Adrenal gland (tissue), 5 donors: ENCODE data around the gene CFAP47.

Experiments used
- POLR2A ChIP-seq, 2 donors: fragments of 450-650 bp; IDR thresholded peaks; one replicate each; pipeline ENCODE4 v1.6.1; 2017; ENCODE audit warnings: antibody characterized with exemption in 2 of 2, mild to moderate bottlenecking in 2 of 2, moderate library complexity in 1 of 2
- TF ChIP-seq, protein P1 (sequence below), 6 experiments: fragments of 450-650 bp in 4 of 6; fragments of 200-600 bp in 2 of 6; sonication (generic) in 1 of 6; IDR thresholded peaks; 1 replicate in 5 of 6; 2 replicates in 1 of 6; pipeline versions ENCODE4 v1.5.1 to v1.8.0; 2016 to 2021; ENCODE audit warnings: antibody characterized with exemption in 6 of 6, mild to moderate bottlenecking in 2 of 6, moderate library complexity in 1 of 6
- donor health status: DM: no; HTN: no; CAD: no.

DNA sequence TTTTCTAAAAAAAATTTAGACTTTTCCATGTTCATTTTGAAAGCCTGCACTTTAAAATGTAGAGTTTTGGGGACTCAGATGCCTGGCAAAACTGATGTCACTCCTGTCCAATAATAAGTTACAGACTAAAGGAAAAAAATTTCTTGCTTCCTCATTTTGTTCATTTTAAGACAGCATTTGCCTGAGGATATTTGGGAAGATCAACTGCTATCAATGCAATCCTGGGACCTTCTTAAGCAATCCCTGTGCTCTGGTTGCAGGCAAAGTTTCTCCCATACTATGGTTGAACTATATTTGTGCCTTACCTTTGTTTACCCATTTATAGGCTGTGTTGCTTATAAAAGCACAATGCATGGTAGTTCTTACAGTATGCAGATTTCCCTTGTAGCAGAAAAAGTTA lies 280.4 kb downstream of the CFAP47 start:
- TF ChIP-seq, protein P1, sequence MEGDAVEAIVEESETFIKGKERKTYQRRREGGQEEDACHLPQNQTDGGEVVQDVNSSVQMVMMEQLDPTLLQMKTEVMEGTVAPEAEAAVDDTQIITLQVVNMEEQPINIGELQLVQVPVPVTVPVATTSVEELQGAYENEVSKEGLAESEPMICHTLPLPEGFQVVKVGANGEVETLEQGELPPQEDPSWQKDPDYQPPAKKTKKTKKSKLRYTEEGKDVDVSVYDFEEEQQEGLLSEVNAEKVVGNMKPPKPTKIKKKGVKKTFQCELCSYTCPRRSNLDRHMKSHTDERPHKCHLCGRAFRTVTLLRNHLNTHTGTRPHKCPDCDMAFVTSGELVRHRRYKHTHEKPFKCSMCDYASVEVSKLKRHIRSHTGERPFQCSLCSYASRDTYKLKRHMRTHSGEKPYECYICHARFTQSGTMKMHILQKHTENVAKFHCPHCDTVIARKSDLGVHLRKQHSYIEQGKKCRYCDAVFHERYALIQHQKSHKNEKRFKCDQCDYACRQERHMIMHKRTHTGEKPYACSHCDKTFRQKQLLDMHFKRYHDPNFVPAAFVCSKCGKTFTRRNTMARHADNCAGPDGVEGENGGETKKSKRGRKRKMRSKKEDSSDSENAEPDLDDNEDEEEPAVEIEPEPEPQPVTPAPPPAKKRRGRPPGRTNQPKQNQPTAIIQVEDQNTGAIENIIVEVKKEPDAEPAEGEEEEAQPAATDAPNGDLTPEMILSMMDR (IDR thresholded peaks at IDR 0.05) = no peak
- no peak for TF ChIP-seq POLR2A (IDR thresholded peaks at IDR 0.05)
